K562 (cell line): Measurements from ENCODE around the gene THOP1.

Source experiments
- CREM ChIP-seq: IDR thresholded peaks from 2 replicates; pipeline ENCODE4 v1.6.1; 2014; ENCODE audit warnings: antibody characterized with exemption, low read depth
- E2F4 ChIP-seq: sonication (generic); formaldehyde crosslinking; IDR thresholded peaks from 2 replicates; pipeline ENCODE4 v1.8.0; 2022; ENCODE audit warnings: mild to moderate bottlenecking, low read depth, missing genetic modification reagents
- EP300 ChIP-seq: IDR thresholded peaks from 2 replicates; pipeline ENCODE4 v1.6.1; 2012; ENCODE audit warnings: low read length, improper control_type of control experiment
- ETV6 ChIP-seq, 3 experiments: fragments of 150-350 bp in 1 of 3; sonication (generic) in 1 of 3; formaldehyde crosslinking in 1 of 3; IDR thresholded peaks; 2 replicates each; pipeline versions ENCODE4 v1.6.1 to v1.8.0; 2014 to 2022; ENCODE audit warnings: borderline replicate concordance in 2 of 3, low read depth in 2 of 3, antibody characterized with exemption in 1 of 3, low read length in 1 of 3, mild to moderate bottlenecking in 1 of 3, missing genetic modification reagents in 1 of 3
- GATA2 ChIP-seq: sonication (generic); formaldehyde crosslinking; IDR thresholded peaks from 2 replicates; pipeline ENCODE4 v1.4.0; 2020; ENCODE audit warnings: mild to moderate bottlenecking, missing genetic modification reagents
- MYC ChIP-seq, 2 experiments: fragments of 250-450 bp in 1 of 2; sonication (Bioruptor Pico) in 1 of 2; IDR thresholded peaks; 2 replicates each; pipeline versions ENCODE4 v1.5.1 to v1.6.1; 2012 to 2021; ENCODE audit warnings: low read depth in 2 of 2, borderline replicate concordance in 1 of 2, improper control_type of control experiment in 1 of 2, low read length in 1 of 2, mild to moderate bottlenecking in 1 of 2, moderate library complexity in 1 of 2
- SREBF1 ChIP-seq: fragments of 150-350 bp; IDR thresholded peaks from 2 replicates; pipeline ENCODE4 v1.6.1; 2014; ENCODE audit warnings: antibody characterized with exemption, low read depth, low read length, borderline replicate concordance
- TEAD4 ChIP-seq, 2 experiments: sonication (generic) in 1 of 2; formaldehyde crosslinking in 1 of 2; IDR thresholded peaks; 2 replicates each; pipeline versions ENCODE4 v1.6.1 to v1.8.0; 2012 to 2022; ENCODE audit warnings: borderline replicate concordance in 1 of 2, inconsistent platforms in 1 of 2, low read length in 1 of 2, mild to moderate bottlenecking in 1 of 2, missing genetic modification reagents in 1 of 2
- ZFX ChIP-seq: sonication (generic); formaldehyde crosslinking; IDR thresholded peaks from 2 replicates; pipeline ENCODE4 v1.8.0; 2022; ENCODE audit warnings: mild to moderate bottlenecking, missing genetic modification reagents, moderate library complexity
- TF ChIP-seq, protein P1 (sequence below): fragments of 250-450 bp; sonication (Bioruptor Pico); IDR thresholded peaks from 2 replicates; pipeline ENCODE4 v1.5.0; 2021
- TF ChIP-seq, protein P2 (sequence below), 2 experiments: fragments of 450-650 bp in 1 of 2; IDR thresholded peaks; 2 replicates each; pipeline ENCODE4 v1.6.1; 2011 to 2017; ENCODE audit warnings: low read depth in 2 of 2, antibody characterized with exemption in 1 of 2, borderline replicate concordance in 1 of 2, low read length in 1 of 2, mild to moderate bottlenecking in 1 of 2, mixed read lengths in 1 of 2; ENCODE audit not compliant: control insufficient read depth in 1 of 2
- TF ChIP-seq, protein P3 (sequence below), 3 experiments: IDR thresholded peaks in 2 of 3; conservative IDR thresholded peaks in 1 of 3; 2 replicates each; pipeline ENCODE4 v1.5.1; 2011 to 2012; ENCODE audit warnings: low read length in 3 of 3, mild to moderate bottlenecking in 3 of 3, control low read depth in 2 of 3, improper control_type of control experiment in 1 of 3, inconsistent platforms in 1 of 3, low read depth in 1 of 3, mixed read lengths in 1 of 3, moderate library complexity in 1 of 3; ENCODE audit not compliant: insufficient read depth in 2 of 3

DNA sequence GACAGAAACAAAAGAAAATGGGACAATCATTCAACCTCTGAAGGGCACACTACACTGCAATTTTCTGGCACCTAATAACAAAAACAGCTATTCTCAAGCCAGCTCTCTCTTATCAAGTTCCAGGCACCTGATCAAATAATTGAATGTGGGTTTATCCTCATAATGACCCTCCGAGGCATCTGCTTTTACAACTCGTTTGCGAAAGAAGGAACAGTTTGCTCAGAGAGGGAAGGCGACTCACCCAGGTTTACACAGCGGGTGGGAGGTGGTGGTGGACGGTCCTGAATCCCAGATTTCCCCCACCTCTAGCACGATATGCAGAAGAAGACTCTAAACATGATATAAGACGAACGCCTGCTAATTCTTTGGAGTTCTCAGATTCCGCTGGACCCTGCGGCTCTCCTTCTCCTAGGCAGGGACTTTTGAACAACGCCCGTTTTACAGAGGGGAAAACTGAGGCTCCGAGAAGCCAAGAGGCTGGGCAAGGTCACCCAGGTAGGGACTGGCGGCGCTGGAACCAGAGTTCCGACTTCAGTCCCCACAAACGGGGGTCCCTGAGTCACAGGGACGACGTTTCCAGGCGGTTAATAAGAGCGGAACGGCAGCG lies 2.9 kb upstream of the THOP1 start:
- no peak for TF ChIP-seq TEAD4 (IDR thresholded peaks at IDR 0.05; ENCODE audit: low read length)
- no peak for TF ChIP-seq TEAD4 (CRISPR knock-in tag; IDR thresholded peaks at IDR 0.05; ENCODE audit: borderline replicate concordance)
- TF ChIP-seq ETV6 (IDR thresholded peaks at IDR 0.05; ENCODE audit: borderline replicate concordance in 1 of 2, low read depth in 2 of 2, low read length in 1 of 2): no peak
- no peak for TF ChIP-seq ETV6 (CRISPR knock-in tag; IDR thresholded peaks at IDR 0.05; ENCODE audit: borderline replicate concordance)
- TF ChIP-seq, protein P1, sequence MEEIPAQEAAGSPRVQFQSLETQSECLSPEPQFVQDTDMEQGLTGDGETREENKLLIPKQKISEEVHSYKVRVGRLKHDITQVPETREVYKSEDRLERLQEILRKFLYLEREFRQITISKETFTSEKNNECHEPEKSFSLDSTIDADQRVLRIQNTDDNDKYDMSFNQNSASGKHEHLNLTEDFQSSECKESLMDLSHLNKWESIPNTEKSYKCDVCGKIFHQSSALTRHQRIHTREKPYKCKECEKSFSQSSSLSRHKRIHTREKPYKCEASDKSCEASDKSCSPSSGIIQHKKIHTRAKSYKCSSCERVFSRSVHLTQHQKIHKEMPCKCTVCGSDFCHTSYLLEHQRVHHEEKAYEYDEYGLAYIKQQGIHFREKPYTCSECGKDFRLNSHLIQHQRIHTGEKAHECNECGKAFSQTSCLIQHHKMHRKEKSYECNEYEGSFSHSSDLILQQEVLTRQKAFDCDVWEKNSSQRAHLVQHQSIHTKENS (CRISPR knock-in tag): no peak
- TF ChIP-seq, protein P2, sequence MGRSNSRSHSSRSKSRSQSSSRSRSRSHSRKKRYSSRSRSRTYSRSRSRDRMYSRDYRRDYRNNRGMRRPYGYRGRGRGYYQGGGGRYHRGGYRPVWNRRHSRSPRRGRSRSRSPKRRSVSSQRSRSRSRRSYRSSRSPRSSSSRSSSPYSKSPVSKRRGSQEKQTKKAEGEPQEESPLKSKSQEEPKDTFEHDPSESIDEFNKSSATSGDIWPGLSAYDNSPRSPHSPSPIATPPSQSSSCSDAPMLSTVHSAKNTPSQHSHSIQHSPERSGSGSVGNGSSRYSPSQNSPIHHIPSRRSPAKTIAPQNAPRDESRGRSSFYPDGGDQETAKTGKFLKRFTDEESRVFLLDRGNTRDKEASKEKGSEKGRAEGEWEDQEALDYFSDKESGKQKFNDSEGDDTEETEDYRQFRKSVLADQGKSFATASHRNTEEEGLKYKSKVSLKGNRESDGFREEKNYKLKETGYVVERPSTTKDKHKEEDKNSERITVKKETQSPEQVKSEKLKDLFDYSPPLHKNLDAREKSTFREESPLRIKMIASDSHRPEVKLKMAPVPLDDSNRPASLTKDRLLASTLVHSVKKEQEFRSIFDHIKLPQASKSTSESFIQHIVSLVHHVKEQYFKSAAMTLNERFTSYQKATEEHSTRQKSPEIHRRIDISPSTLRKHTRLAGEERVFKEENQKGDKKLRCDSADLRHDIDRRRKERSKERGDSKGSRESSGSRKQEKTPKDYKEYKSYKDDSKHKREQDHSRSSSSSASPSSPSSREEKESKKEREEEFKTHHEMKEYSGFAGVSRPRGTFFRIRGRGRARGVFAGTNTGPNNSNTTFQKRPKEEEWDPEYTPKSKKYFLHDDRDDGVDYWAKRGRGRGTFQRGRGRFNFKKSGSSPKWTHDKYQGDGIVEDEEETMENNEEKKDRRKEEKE (IDR thresholded peaks at IDR 0.05; ENCODE audit: borderline replicate concordance in 1 of 2, control insufficient read depth in 1 of 2, low read depth in 2 of 2, low read length in 1 of 2): no peak
- no peak for TF ChIP-seq MYC (IDR thresholded peaks at IDR 0.05; ENCODE audit: low read depth, low read length)
- no peak for TF ChIP-seq MYC (CRISPR knock-in tag; IDR thresholded peaks at IDR 0.05; ENCODE audit: borderline replicate concordance, low read depth)
- TF ChIP-seq E2F4: no peak
- TF ChIP-seq GATA2: no peak
- TF ChIP-seq EP300: no peak
- TF ChIP-seq ZFX (CRISPR knock-in tag): no peak
- TF ChIP-seq SREBF1: no peak
- TF ChIP-seq, protein P3, sequence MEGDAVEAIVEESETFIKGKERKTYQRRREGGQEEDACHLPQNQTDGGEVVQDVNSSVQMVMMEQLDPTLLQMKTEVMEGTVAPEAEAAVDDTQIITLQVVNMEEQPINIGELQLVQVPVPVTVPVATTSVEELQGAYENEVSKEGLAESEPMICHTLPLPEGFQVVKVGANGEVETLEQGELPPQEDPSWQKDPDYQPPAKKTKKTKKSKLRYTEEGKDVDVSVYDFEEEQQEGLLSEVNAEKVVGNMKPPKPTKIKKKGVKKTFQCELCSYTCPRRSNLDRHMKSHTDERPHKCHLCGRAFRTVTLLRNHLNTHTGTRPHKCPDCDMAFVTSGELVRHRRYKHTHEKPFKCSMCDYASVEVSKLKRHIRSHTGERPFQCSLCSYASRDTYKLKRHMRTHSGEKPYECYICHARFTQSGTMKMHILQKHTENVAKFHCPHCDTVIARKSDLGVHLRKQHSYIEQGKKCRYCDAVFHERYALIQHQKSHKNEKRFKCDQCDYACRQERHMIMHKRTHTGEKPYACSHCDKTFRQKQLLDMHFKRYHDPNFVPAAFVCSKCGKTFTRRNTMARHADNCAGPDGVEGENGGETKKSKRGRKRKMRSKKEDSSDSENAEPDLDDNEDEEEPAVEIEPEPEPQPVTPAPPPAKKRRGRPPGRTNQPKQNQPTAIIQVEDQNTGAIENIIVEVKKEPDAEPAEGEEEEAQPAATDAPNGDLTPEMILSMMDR (IDR thresholded peaks at IDR 0.05 in 2 of 3, conservative IDR thresholded peaks at IDR 0.05 in 1 of 3; ENCODE audit: insufficient read depth in 2 of 3, low read depth in 1 of 3, low read length in 3 of 3): no peak
- TF ChIP-seq CREM: no peak
